ENCODE data around the gene G6PD. TPM values are rescaled to one million over a fixed set of nuclear protein-coding genes. Genes with fewer than 3 reads are reported as not detected.

Gene G6PD
- total RNA-seq, 1 donor from 2014 or later: 47.7 TPM

- TF ChIP-seq, protein P1, sequence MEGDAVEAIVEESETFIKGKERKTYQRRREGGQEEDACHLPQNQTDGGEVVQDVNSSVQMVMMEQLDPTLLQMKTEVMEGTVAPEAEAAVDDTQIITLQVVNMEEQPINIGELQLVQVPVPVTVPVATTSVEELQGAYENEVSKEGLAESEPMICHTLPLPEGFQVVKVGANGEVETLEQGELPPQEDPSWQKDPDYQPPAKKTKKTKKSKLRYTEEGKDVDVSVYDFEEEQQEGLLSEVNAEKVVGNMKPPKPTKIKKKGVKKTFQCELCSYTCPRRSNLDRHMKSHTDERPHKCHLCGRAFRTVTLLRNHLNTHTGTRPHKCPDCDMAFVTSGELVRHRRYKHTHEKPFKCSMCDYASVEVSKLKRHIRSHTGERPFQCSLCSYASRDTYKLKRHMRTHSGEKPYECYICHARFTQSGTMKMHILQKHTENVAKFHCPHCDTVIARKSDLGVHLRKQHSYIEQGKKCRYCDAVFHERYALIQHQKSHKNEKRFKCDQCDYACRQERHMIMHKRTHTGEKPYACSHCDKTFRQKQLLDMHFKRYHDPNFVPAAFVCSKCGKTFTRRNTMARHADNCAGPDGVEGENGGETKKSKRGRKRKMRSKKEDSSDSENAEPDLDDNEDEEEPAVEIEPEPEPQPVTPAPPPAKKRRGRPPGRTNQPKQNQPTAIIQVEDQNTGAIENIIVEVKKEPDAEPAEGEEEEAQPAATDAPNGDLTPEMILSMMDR (IDR thresholded peaks at IDR 0.05; ENCODE audit: unreplicated experiment): no peak
- no peak for DNase-seq (ENCODE audit: low spot score, unreplicated experiment)
- Mint-ChIP-seq H3K4me3 (ENCODE audit: low read depth) (no peak overlapping the region), H3K4me1 (ENCODE audit: low read depth) (peaks cover 4% of the 10 kb centered on the region), H3K27ac (no peak overlapping the region), H3K9me3 (ENCODE audit: low read depth) (peaks cover 6% of the 10 kb centered on the region), H3K36me3 (ENCODE audit: insufficient read depth) (peaks cover under 1% of the 10 kb centered on the region), H3K27me3 (no peaks in the 10 kb centered on the region)
These were observed 51.9 kb downstream of the G6PD start for GRCh38 chrX:154494715-154495114.

GRCh38 chrX:154490414-154491083 lies 56.1 kb downstream of the G6PD start, which contains the start of gene SLC10A3:
Gene SLC10A3, minus strand, starts transcription at chrX:154490629. Its CDS starts 1,689 bp downstream, at chrX:154488940.
- TF ChIP-seq, protein P1 (IDR thresholded peaks at IDR 0.05; ENCODE audit: unreplicated experiment): no peak
- Mint-ChIP-seq H3K9me3 (ENCODE audit: low read depth) (peaks cover 6% of the 10 kb centered on the region), H3K27me3 (no peaks in the 10 kb centered on the region), H3K4me3 (ENCODE audit: low read depth) (peak within 1 kb of the TSS; percentile 78), H3K27ac (peak within 1 kb of the TSS; percentile 98), H3K4me1 (ENCODE audit: low read depth) (peaks cover 3% of the 10 kb centered on the region), H3K36me3 (ENCODE audit: insufficient read depth) (peaks cover 2% of the 10 kb centered on the region)
- peak; percentile 81 for DNase-seq (ENCODE audit: low spot score, unreplicated experiment)

GRCh38 chrX:154490021-154490413 lies 56.6 kb downstream of the G6PD start:
- DNase-seq (ENCODE audit: low spot score, unreplicated experiment): no peak
- no peaks in the 10 kb centered on the region for H3K27me3 Mint-ChIP-seq

DNA sequence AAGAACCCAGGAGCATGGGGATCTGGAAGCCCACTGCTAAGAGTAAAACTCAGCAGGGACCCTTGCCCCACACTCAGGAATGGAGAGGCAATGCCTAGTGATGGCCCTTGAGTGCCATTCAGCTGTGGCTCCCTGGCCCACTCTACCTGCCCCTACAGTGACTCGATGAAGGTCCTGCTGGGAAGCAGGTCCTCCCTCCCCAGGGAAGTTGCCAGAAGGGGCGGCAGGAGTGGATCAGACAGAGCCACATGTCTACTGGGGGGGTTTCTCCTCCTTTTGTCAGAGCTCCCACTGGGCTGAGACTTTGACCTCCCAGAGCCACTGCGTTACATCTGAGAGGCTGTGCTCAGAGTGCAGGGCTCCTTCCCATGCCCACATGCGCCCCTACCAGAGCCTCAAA lies 57.5 kb downstream of the G6PD start:
- Mint-ChIP-seq H3K9me3 (ENCODE audit: low read depth) (peaks cover 6% of the 10 kb centered on the region), H3K4me1 (ENCODE audit: low read depth) (peaks cover 3% of the 10 kb centered on the region), H3K4me3 (ENCODE audit: low read depth) (peak overlapping the region; percentile 74), H3K27ac (no peak overlapping the region), H3K36me3 (ENCODE audit: insufficient read depth) (peaks cover 2% of the 10 kb centered on the region), H3K27me3 (no peaks in the 10 kb centered on the region)
- DNase-seq (ENCODE audit: low spot score, unreplicated experiment): no peak
- TF ChIP-seq, protein P1 (IDR thresholded peaks at IDR 0.05; ENCODE audit: unreplicated experiment): no peak

More at GRCh38 chrX:154490021-154490413, 56.6 kb downstream of the G6PD start:
- H3K4me3 Mint-ChIP-seq (ENCODE audit: low read depth): peak overlapping the region; percentile 74
- TF ChIP-seq, protein P1 (IDR thresholded peaks at IDR 0.05; ENCODE audit: unreplicated experiment): no peak
- H3K36me3 Mint-ChIP-seq (ENCODE audit: insufficient read depth): peaks cover 2% of the 10 kb centered on the region
- peaks cover 6% of the 10 kb centered on the region for H3K9me3 Mint-ChIP-seq (ENCODE audit: low read depth)
- H3K4me1 Mint-ChIP-seq (ENCODE audit: low read depth): peaks cover 3% of the 10 kb centered on the region
- peak overlapping the region; percentile 84 for H3K27ac Mint-ChIP-seq

DNA sequence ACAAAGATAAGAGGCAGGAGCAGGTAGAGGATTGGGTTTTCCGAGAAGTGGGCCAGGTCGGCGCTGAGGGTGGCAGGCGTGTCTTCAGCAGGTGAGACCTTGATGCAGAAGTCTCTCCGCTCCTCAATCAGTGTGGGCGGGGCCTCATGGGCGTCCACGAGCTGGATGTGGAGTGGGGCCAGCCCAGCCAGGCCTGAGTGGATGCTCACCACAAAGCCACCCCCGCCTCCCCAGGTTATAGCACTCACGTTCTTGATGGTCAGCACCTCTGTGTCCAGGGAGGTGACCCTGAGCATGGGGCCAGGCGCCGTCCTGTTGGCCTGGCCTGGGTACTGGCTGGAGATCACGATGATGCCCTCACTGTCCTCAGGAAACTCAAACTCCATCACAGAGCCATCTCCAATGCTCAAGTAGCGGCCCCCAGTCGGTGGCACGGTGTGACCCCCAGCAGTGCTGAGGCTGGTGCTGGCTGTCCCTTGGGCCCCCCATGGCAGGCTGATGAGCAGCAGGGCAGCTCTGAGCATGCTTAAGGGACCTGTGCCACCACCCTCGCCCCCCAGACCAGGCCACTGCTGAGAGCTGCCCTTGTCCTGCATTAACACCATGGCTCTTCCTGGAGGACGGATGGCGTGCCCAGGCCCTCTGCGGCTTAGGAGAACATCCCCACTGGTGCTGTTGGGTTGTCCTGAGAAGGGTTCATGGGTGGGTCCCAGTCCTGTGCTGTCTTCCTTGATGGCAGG lies 58.1 kb downstream of the G6PD start:
- H3K27ac Mint-ChIP-seq: no peak overlapping the region
- peaks cover 6% of the 10 kb centered on the region for H3K9me3 Mint-ChIP-seq (ENCODE audit: low read depth)
- peaks cover 3% of the 10 kb centered on the region for H3K4me1 Mint-ChIP-seq (ENCODE audit: low read depth)
- TF ChIP-seq, protein P1 (IDR thresholded peaks at IDR 0.05; ENCODE audit: unreplicated experiment): no peak
- DNase-seq (ENCODE audit: low spot score, unreplicated experiment): no peak
- H3K27me3 Mint-ChIP-seq: no peaks in the 10 kb centered on the region
- no peak overlapping the region for H3K4me3 Mint-ChIP-seq (ENCODE audit: low read depth)
- H3K36me3 Mint-ChIP-seq (ENCODE audit: insufficient read depth): peaks cover 3% of the 10 kb centered on the region

Data from progenitor cell of endocrine pancreas (in vitro differentiated cells).